Stimulated activated CD8-positive, alpha-beta memory T cell treated with anti-CD3 and anti-CD28 coated beads, Interleukin-15, amount 100 ng/mL, for 24 hours (primary cell): ENCODE results near the gene PALLD.

ENCODE experiments used
- DNase-seq: peaks from one replicate; pipeline ENCODE4 v3.0.0-alpha.2; 2020; ENCODE audit warnings: low read depth

Gene PALLD

GRCh38 chr4:168765726-168766125 lies 268.9 kb downstream of the PALLD start:
- DNase-seq, result no peak

DNA sequence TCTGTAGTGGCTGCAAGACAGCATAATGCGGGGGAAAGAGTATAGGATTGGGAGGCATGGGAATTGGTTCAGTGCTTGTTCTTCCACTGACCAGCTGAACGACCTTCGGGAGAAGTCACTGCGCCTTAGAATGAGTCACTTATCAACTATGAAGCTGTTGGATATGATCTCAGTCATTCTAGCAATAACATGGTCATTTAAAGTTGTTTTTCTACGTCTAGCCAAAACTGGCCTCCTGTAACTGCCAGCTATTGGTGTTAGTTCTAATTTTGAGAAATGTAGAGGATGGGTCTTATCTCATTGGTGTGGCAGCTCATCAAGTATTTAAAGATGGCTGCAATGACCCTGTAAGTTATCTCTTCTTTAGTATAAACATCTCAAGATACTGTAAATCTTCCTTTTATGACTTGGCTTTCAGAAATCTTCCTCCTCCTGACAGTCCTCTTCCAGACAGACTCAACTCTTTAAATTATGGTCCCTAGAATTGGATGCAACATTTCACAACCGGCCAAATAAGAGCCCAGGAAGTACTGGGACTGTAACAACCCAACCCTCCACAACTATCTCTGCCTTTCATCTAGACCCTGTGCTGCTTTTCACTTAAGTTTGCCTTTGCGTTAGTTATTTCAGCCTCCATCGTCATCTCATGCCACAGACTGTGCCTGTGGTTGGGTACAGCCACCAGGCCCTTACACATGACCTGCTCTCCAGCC lies 269.9 kb downstream of the PALLD start:
- no peak for DNase-seq

GRCh38 chr4:168769416-168769815 lies 272.6 kb downstream of the PALLD start:
- DNase-seq, result no peak

GRCh38 chr4:168769837-168770236 lies 273.0 kb downstream of the PALLD start:
- no peak for DNase-seq

DNA sequence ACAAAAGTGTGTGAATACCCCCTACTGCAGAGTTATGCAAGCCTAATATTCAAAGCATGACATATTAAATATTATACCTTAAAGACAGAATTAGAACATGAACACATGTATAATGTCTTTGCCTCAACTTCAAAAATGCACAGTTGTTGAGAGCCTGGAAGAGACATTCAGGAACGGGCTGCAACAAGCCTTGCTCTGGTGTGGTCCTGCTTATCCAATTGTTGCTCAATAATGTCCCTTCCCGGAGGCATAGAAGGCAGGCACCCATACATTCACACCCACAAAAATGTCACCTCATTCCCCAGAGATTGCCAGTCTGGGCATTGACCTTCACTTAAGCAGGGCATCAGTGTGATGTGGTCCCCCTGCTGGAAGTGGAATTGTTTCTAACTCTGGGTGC lies 274.4 kb downstream of the PALLD start:
- no peak for DNase-seq

GRCh38 chr4:168773388-168774195 lies 276.7 kb downstream of the PALLD start:
- no peak for DNase-seq

DNA sequence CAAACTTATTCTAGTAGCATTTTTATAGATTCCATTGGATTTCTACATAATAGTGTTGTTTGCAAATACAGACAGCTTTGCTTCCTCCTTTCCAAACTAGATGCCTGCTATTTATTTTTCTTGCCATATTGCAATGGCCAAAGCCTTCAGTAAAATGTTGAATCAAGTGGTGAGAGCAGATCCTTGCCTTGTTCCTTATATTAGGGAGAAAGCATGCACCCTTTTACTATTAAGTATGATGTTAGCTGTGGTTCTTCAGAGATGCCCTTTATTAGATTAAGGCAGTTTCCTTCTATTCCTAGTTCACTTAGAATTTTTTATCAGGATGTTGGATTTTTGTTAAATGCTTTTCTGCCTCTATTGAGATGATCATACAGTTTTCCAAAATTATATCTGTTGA lies 279.5 kb downstream of the PALLD start:
- DNase-seq, result no peak

GRCh38 chr4:168777277-168777965 lies 280.6 kb downstream of the PALLD start:
- no peak for DNase-seq

GRCh38 chr4:168781341-168781740 lies 284.5 kb downstream of the PALLD start:
- no peak for DNase-seq

GRCh38 chr4:168781926-168782325 lies 285.1 kb downstream of the PALLD start:
- no peak for DNase-seq

DNA sequence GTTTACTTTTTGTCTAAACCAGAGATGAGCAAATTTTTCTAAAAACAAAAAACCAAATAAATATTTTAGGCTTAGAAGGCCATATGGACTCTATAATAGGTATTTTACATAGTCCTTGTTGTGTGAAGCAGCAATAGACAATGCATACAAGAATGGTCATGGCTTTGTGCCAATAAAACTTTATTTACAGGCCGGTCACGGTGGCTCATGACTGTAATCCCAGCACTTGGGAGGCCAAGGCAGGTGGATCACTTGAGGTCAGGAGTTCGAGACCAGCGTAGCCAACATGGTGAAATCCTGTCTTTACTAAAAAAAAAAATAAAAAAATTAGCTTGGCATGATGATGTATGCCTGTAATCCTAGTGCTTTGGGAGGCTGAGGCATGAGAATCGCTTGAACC lies 285.6 kb downstream of the PALLD start:
- DNase-seq, result no peak

GRCh38 chr4:168784786-168785461 lies 288.1 kb downstream of the PALLD start:
- no peak for DNase-seq

GRCh38 chr4:168787334-168787733 lies 290.5 kb downstream of the PALLD start:
- DNase-seq, result no peak

- no peak for DNase-seq
Measured at GRCh38 chr4:168787801-168788595, 291.1 kb downstream of the PALLD start.

- DNase-seq, result no peak
Measured at GRCh38 chr4:168790898-168791297, 294.0 kb downstream of the PALLD start.

DNA sequence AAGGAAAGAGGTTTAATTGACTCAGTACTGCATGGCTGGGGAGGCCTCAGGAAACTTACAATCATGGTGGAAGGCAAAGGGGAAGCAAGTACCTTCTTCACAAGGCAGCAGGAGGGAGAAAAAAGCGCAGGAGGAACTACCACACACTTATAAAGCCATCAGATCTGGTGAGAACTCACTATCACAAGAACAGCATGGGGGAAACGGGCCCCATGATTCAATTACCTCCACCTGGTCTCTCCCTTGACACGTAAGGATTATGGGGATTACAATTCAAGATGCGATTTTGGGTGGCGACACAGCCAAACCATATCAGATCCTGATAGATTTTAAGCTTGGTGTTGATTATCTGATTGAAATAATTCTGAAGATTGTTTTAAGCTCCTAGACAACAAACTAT lies 294.5 kb downstream of the PALLD start:
- no peak for DNase-seq

DNA sequence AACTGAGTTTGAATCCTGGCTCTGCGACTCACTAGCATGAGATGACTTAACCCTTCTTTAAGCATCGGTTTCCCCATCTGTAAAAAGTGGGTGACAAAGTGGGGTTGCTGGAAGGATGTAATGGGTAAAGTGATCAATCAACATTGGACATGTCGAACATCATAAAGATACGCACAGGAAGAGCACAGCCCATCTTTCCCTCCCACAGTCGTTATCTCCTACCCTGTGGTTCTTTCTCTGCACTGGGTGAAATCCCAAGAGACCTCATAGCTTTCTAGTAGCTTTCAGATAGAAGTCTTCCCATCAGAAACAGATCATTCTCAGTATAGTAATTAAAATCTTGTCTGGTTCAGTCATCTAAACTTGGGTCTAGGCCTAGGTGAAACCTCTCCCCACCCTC lies 296.7 kb downstream of the PALLD start:
- no peak for DNase-seq

GRCh38 chr4:168794092-168794707 lies 297.3 kb downstream of the PALLD start:
- no peak for DNase-seq

- no peak for DNase-seq
Measured at GRCh38 chr4:168794881-168795280, 298.0 kb downstream of the PALLD start.

DNA sequence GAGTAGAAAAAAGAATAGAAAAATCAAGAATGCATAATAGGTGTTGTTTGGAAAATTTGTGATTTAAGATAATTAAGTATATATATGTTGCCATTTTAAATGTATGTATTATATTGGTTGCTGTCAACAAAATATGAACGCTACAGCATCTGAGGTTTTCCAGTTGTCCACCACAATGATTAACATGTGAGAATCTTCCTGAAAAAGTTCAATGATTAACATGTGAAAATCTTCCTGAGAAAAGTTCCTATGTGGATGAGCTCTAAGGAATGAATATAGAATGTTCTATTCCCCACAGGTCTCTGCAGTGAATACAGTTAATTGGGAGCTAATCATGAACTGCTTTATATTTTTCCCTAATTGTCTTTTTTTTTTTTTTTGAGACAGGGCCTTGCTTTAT lies 298.5 kb downstream of the PALLD start:
- DNase-seq, result no peak
